GM12878 (cell line): ENCODE results near the gene PGBD5. TPM values are rescaled to one million over a fixed set of nuclear protein-coding genes. Genes with fewer than 3 reads are reported as not detected.

Experiments
- ATAC-seq: fragments of 200-7000 bp; cut with Tn5 transposase; 3 replicates; pipeline ENCODE4 v1.9.1; 2020; ENCODE audit warnings: mild to moderate bottlenecking, moderate library complexity
- BruUV-seq: library from RNA; stranded (reverse); fragments of 400-500 nt; replicated peaks from 2 replicates; lab custom pipeline; 2021; lab: Mats Ljungman, UMichigan
- CTCF ChIA-PET: fragments of 300-600 bp; sonication (Branson Sonifier 250); formaldehyde crosslinking; extraction: SDS; loops from one replicate; lab custom pipeline; 2021; ENCODE audit warnings: inconsistent platforms; lab: Yijun Ruan, JAX
- POLR2A ChIA-PET: fragments of 350-600 bp; formaldehyde crosslinking; extraction: SDS; loops from one replicate; lab custom pipeline; 2021; ENCODE audit warnings: inconsistent platforms; lab: Charles Lee
- RAD21 ChIA-PET: fragments of 300-600 bp; sonication (Branson Sonifier 250); formaldehyde crosslinking; loops from one replicate; lab custom pipeline; 2023; ENCODE audit warnings: antibody characterized with exemption; ENCODE audit not compliant: unreplicated experiment; lab: Charles Lee
- SMC1A ChIA-PET: fragments of 300-600 bp; sonication (Branson Sonifier 250); formaldehyde crosslinking; loops from one replicate; lab custom pipeline; 2023; ENCODE audit not compliant: unreplicated experiment, uncharacterized antibody; lab: Charles Lee
- DNase-seq: peaks from one replicate; pipeline ENCODE4 v3.0.0-alpha.2; 2011; ENCODE audit warnings: low read depth, low spot score
- FAIRE-seq: peaks from 3 replicates; lab custom pipeline; 2011; peaks lifted over from hg19 to GRCh38; lab: Jason Lieb, UNC
- H2AFZ ChIP-seq: 2 replicates; pipeline ENCODE4 v1.6.0; 2011; ENCODE audit warnings: low read depth, low read length, control low read depth; ENCODE audit not compliant: control insufficient read depth
- H3K27ac ChIP-seq: 2 replicates; pipeline ENCODE4 v1.5.1; 2011; ENCODE audit warnings: control low read depth; ENCODE audit not compliant: control insufficient read depth, insufficient read depth
- H3K27me3 ChIP-seq, 2 experiments: replicated peaks in 1 of 2; 2 replicates each; pipeline versions ENCODE4 v1.6.0 to v1.6.1; 2011; ENCODE audit warnings: low read length in 1 of 2; ENCODE audit not compliant: control insufficient read depth in 2 of 2, insufficient read depth in 2 of 2
- H3K36me3 ChIP-seq, 2 experiments: 2 replicates each; pipeline ENCODE4 v1.5.1; 2011; ENCODE audit warnings: low read length in 1 of 2; ENCODE audit not compliant: control insufficient read depth in 2 of 2, insufficient read depth in 2 of 2
- H3K4me1 ChIP-seq: 2 replicates; pipeline ENCODE4 v1.6.1; 2011; ENCODE audit warnings: mild to moderate bottlenecking, low read length, moderate library complexity, mixed read lengths; ENCODE audit not compliant: control insufficient read depth, insufficient read depth
- H3K4me2 ChIP-seq: 2 replicates; pipeline ENCODE4 v1.6.0; 2011; ENCODE audit warnings: control low read depth; ENCODE audit not compliant: control insufficient read depth, insufficient read depth
- H3K4me3 ChIP-seq: fragments of 200-600 bp; sonication (generic); 2 replicates; pipeline ENCODE4 v1.5.1; 2016
- H3K79me2 ChIP-seq: 2 replicates; pipeline ENCODE4 v1.6.0; 2011; ENCODE audit warnings: low read length; ENCODE audit not compliant: control insufficient read depth, insufficient read depth
- H3K9ac ChIP-seq: 2 replicates; pipeline ENCODE4 v1.8.0; 2011; ENCODE audit warnings: low read length, control low read depth, mixed read lengths; ENCODE audit not compliant: control insufficient read depth, insufficient read depth
- H3K9me3 ChIP-seq: replicated peaks from 3 replicates; pipeline ENCODE4 v1.5.1; 2011; ENCODE audit warnings: mild to moderate bottlenecking, low read length; ENCODE audit not compliant: control insufficient read depth, insufficient read depth
- H4K20me1 ChIP-seq: 2 replicates; pipeline ENCODE4 v1.6.0; 2011; ENCODE audit not compliant: control insufficient read depth, insufficient read depth
- ATF2 ChIP-seq: IDR thresholded peaks from 2 replicates; pipeline ENCODE4 v1.6.1; 2012; ENCODE audit warnings: low read length, inconsistent platforms
- BACH1 ChIP-seq: fragments of 450-650 bp; IDR thresholded peaks from 2 replicates; pipeline ENCODE4 v1.6.1; 2017; ENCODE audit warnings: mild to moderate bottlenecking, borderline replicate concordance
- CBX3 ChIP-seq: fragments of 200-600 bp; sonication (generic); IDR thresholded peaks from 2 replicates; pipeline ENCODE4 v1.6.1; 2016; ENCODE audit warnings: low read depth, borderline replicate concordance
- CREB1 ChIP-seq: IDR thresholded peaks from 2 replicates; pipeline ENCODE4 v1.6.1; 2012; ENCODE audit warnings: low read depth, mild to moderate bottlenecking, inconsistent platforms
- CUX1 ChIP-seq: IDR thresholded peaks from 2 replicates; pipeline ENCODE4 v1.6.1; 2012; ENCODE audit warnings: improper control_type of control experiment, low read depth, low read length; ENCODE audit not compliant: insufficient replicate concordance
- ESRRA ChIP-seq: IDR thresholded peaks from 2 replicates; pipeline ENCODE4 v1.6.1; 2012; ENCODE audit warnings: mild to moderate bottlenecking, low read length, improper control_type of control experiment
- KAT2A ChIP-seq: conservative IDR thresholded peaks from 2 replicates; pipeline ENCODE4 v1.6.1; 2011; ENCODE audit warnings: low read depth, low read length; ENCODE audit not compliant: control insufficient read depth
- NKRF ChIP-seq: fragments of 450-650 bp; conservative IDR thresholded peaks from 2 replicates; pipeline ENCODE4 v1.6.1; 2017; ENCODE audit warnings: mild to moderate bottlenecking, moderate library complexity
- POU2F2 ChIP-seq: IDR thresholded peaks from 3 replicates; pipeline ENCODE4 v1.6.1; 2011; ENCODE audit warnings: low read depth, mild to moderate bottlenecking, low read length, borderline replicate concordance
- RAD21 ChIP-seq: IDR thresholded peaks from 2 replicates; pipeline ENCODE4 v1.6.1; 2011; ENCODE audit warnings: mild to moderate bottlenecking, low read depth, low read length, moderate library complexity; ENCODE audit not compliant: insufficient read depth
- SRF ChIP-seq, 2 experiments: IDR thresholded peaks; 2 replicates each; pipeline ENCODE4 v1.6.1; 2011; ENCODE audit warnings: low read depth in 2 of 2, low read length in 2 of 2, mild to moderate bottlenecking in 1 of 2, moderate library complexity in 1 of 2
- STAT1 ChIP-seq: fragments of 450-650 bp; conservative IDR thresholded peaks from 2 replicates; pipeline ENCODE4 v1.6.1; 2014; ENCODE audit warnings: antibody characterized with exemption, mild to moderate bottlenecking
- WGBS: methylation state at CpG from one replicate; pipeline ENCODE4 v1.1.6; 2016; ENCODE audit warnings: low lambda C conversion rate; ENCODE audit not compliant: insufficient replicate concordance, insufficient coverage; ENCODE audit errors: missing lambda C conversion rate; 5-methylcytosine and 5-hydroxymethylcytosine counted together
- in situ Hi-C: fragments of 300-500 bp; cut with MboI; formaldehyde crosslinking; loops from 9 replicates; pipeline ENCODE4 v1.14.3; 2018; ENCODE audit warnings: mixed read lengths
- intact Hi-C: fragments of 100-400 bp; cut with micrococcal nuclease; formaldehyde crosslinking; loops from one replicate; pipeline ENCODE4 v1.14.2; 2022; ENCODE audit not compliant: unreplicated experiment
- polyA plus RNA-seq, 11 experiments: library from polyadenylated mRNA; depleted of rRNA in 4 of 11; unstranded in 6 of 11; stranded (reverse) in 5 of 11; fragments of >200 nt; fragmentation: Nextera tagmentation in 4 of 11; fragmentation: Illumina TruSeq in 1 of 11; extraction: Ambion mirVana in 4 of 11; extraction: Trizol in 1 of 11; gene quantifications; 1 replicate in 1 of 11; 2 replicates in 10 of 11; pipeline versions ENCODE4 v1.2.1 to v1.2.3, GENCODE V29; 2011 to 2016; ENCODE audit warnings: inconsistent platforms in 2 of 11, missing spikeins in 2 of 11, low read depth in 1 of 11
- total RNA-seq, 4 experiments: library from RNA; depleted of rRNA in 3 of 4; stranded (reverse); fragments of >200 nt in 3 of 4; fragmentation: Illumina TruSeq in 1 of 4; extraction: Trizol in 1 of 4; gene quantifications; 2 replicates each; pipeline versions ENCODE4 v1.2.1 to v1.2.3, GENCODE V29; 2013 to 2021

PGBD5 gene
- total and polyA plus RNA-seq, 10 of the 15 experiments (the other 5 are each of a cell fraction or from before 2014, with no cell fraction given): 0.03 TPM; not detected in 9

- BruUV-seq: no TSS peak
- ChIA-PET CTCF (no interaction called here), POLR2A (no interaction called here), SMC1A (no interaction called here), RAD21 (no interaction called here)
- no peak overlapping the region for H2AFZ ChIP-seq
- no peaks in the 10 kb centered on the region for H3K79me2 ChIP-seq
- in situ Hi-C loops (no loop called here), intact Hi-C loops (no loop called here)
- ATAC-seq (no peak), FAIRE-seq (no peak), DNase-seq (no peak)
- H4K20me1 ChIP-seq: no peaks in the 10 kb centered on the region
- no peak overlapping the region for H3K4me3 ChIP-seq
- no peaks in the 10 kb centered on the region for H3K4me1 ChIP-seq
- no peaks in the 10 kb centered on the region; the same call in 2 of the 3 replicates for H3K9me3 ChIP-seq
- H3K36me3 ChIP-seq: no peaks in the 10 kb centered on the region
- no peak overlapping the region for H3K9ac ChIP-seq
- H3K27me3 ChIP-seq: no peaks in the 10 kb centered on the region; a peak in 3 of 4 replicates
- TF ChIP-seq RAD21 (no peak), KAT2A (no peak), NKRF (no peak), SRF (IDR thresholded peaks at IDR 0.05; ENCODE audit: low read depth in 2 of 2, low read length in 2 of 2) (no peak), CREB1 (no peak), POU2F2 (no peak), CBX3 (no peak), BACH1 (no peak), ATF2 (no peak), CUX1 (no peak), STAT1 (no peak), ESRRA (no peak)
- 13% methylated on average over 3 of the region's 3 CpGs for WGBS
- no peak overlapping the region for H3K4me2 ChIP-seq
- H3K27ac ChIP-seq: no peak overlapping the region
Observed at GRCh38 chr1:230431527-230431926, 5.4 kb upstream of the PGBD5 start.
